Caco-2 (cell line): ENCODE results near the gene PRRC1. TPM values are rescaled to one million over a fixed set of nuclear protein-coding genes. Genes with fewer than 3 reads are reported as not detected.
A peak's percentile ranks its signal among the peaks of the same experiment; 100 is the strongest.

Experiments
- Bru-seq: library from RNA; stranded (reverse); fragments of 400-500 nt; gene quantifications from one replicate; lab custom pipeline; 2021; lab: Mats Ljungman, UMichigan
- BruChase-seq, 2 experiments: library from RNA; stranded (reverse); fragments of 400-500 nt; gene quantifications; one replicate each; lab custom pipeline; 2021; lab: Mats Ljungman, UMichigan
- BruUV-seq: library from RNA; stranded (reverse); fragments of 400-500 nt; replicated peaks from 2 replicates; lab custom pipeline; 2021; lab: Mats Ljungman, UMichigan
- CTCF ChIA-PET: fragments of 300-600 bp; sonication (Branson Sonifier 250); formaldehyde crosslinking; loops from one replicate; lab custom pipeline; 2022; ENCODE audit warnings: antibody characterized with exemption; lab: Charles Lee
- POLR2A ChIA-PET: fragments of 300-600 bp; sonication (Branson Sonifier 250); formaldehyde crosslinking; loops from one replicate; lab custom pipeline; 2022; ENCODE audit warnings: antibody characterized with exemption; lab: Charles Lee
- DNase-seq, 2 experiments: peaks; one replicate each; pipeline versions ENCODE4 v3.0.0 to v3.0.0-alpha.2; 2020 to 2022
- H3K27me3 ChIP-seq: replicated peaks from 2 replicates; pipeline ENCODE4 v1.6.0; 2011; ENCODE audit warnings: low read length; ENCODE audit not compliant: control insufficient read depth, insufficient read depth
- H3K36me3 ChIP-seq: 2 replicates; pipeline ENCODE4 v1.5.1; 2011; ENCODE audit warnings: low read length; ENCODE audit not compliant: control insufficient read depth, insufficient read depth
- H3K4me1 ChIP-seq: fragments of 250-450 bp; sonication (Bioruptor Pico); 2 replicates; pipeline ENCODE4 v1.5.1; 2020; ENCODE audit warnings: mild to moderate bottlenecking
- H3K4me3 ChIP-seq: 2 replicates; pipeline ENCODE4 v1.5.1; 2011; ENCODE audit warnings: low read depth, mild to moderate bottlenecking, control low read depth, low read length
- H3K9me3 ChIP-seq: fragments of 250-450 bp; sonication (Bioruptor Pico); 2 replicates; pipeline ENCODE4 v1.5.1; 2020; ENCODE audit warnings: mild to moderate bottlenecking, moderate library complexity
- H3K27ac Mint-ChIP-seq: one replicate; pipeline ENCODE4 v1.8.0; 2022; ENCODE audit warnings: mixed read lengths; ENCODE audit not compliant: unreplicated experiment
- H3K27me3 Mint-ChIP-seq: one replicate; pipeline ENCODE4 v1.8.0; 2022; ENCODE audit warnings: mixed read lengths; ENCODE audit not compliant: insufficient read depth, unreplicated experiment
- H3K36me3 Mint-ChIP-seq: one replicate; pipeline ENCODE4 v1.8.0; 2022; ENCODE audit warnings: mild to moderate bottlenecking, mixed read lengths; ENCODE audit not compliant: insufficient read depth, unreplicated experiment
- H3K4me1 Mint-ChIP-seq: one replicate; pipeline ENCODE4 v1.8.0; 2022; ENCODE audit warnings: low read depth, mixed read lengths; ENCODE audit not compliant: unreplicated experiment
- H3K4me3 Mint-ChIP-seq: one replicate; pipeline ENCODE4 v1.8.0; 2022; ENCODE audit warnings: mild to moderate bottlenecking, moderate library complexity, mixed read lengths; ENCODE audit not compliant: unreplicated experiment
- H3K9me3 Mint-ChIP-seq: one replicate; pipeline ENCODE4 v1.8.0; 2022; ENCODE audit warnings: mixed read lengths; ENCODE audit not compliant: unreplicated experiment
- CTCF ChIP-seq, 2 experiments: fragments of 200-600 bp in 1 of 2; IDR thresholded peaks; 1 replicate in 1 of 2; 2 replicates in 1 of 2; pipeline versions ENCODE4 v1.5.1 to v1.8.0; 2011 to 2022; ENCODE audit warnings: antibody characterized with exemption in 1 of 2, control low read depth in 1 of 2, inconsistent platforms in 1 of 2, low read depth in 1 of 2, low read length in 1 of 2, mild to moderate bottlenecking in 1 of 2, moderate library complexity in 1 of 2; ENCODE audit not compliant: insufficient read depth in 1 of 2, severe bottlenecking in 1 of 2, unreplicated experiment in 1 of 2
- intact Hi-C: fragments of 100-400 bp; cut with micrococcal nuclease; formaldehyde crosslinking; loops from one replicate; pipeline ENCODE4 v1.10.0; 2022; ENCODE audit not compliant: unreplicated experiment
- long read RNA-seq: library from polyadenylated mRNA; stranded (forward); transcript quantifications from one replicate; pipeline ENCODE4 v2.0.0, GENCODE V29; 2022
- total RNA-seq: library from RNA; stranded (reverse); gene quantifications from 2 replicates; pipeline ENCODE4 v1.2.3, GENCODE V29; 2022

PRRC1 gene
- total RNA-seq (81.0 and 81.7 TPM in 2 replicates), Bru-seq, nascent RNA (percentile 94 among the genes with signal in this experiment), BruChase-seq, experiment 1, labeled RNA remaining after a 2-hour chase (percentile 95 among the genes with signal in this experiment), BruChase-seq, experiment 2, labeled RNA remaining after a 6-hour chase (percentile 93 among the genes with signal in this experiment)
- long read RNA-seq, full-length matches to known transcripts: 69 of 97 reads
- long read RNA-seq, partial matches to known transcripts: 6 of 97 reads
- long read RNA-seq, other reads (novel, unspliced or antisense): 22 of 97 reads

- Mint-ChIP-seq H3K36me3 (peaks cover 35% of the 10 kb centered on the region), H3K4me3 (peak within 1 kb of the TSS; percentile 79), H3K27me3 (no peaks in the 10 kb centered on the region), H3K9me3 (peaks cover 25% of the 10 kb centered on the region), H3K27ac (peak within 1 kb of the TSS; percentile 78), H3K4me1 (peaks cover 13% of the 10 kb centered on the region)
- TF ChIP-seq CTCF (IDR thresholded peaks at IDR 0.05; ENCODE audit: insufficient read depth in 1 of 2, low read depth in 1 of 2, low read length in 1 of 2, severe bottlenecking in 1 of 2, unreplicated experiment in 1 of 2): no peak
- Histone ChIP-seq H3K36me3 (peaks cover 2% of the 10 kb centered on the region; the same call in 1 of the 2 replicates), H3K27me3 (no peaks in the 10 kb centered on the region), H3K9me3 (peaks cover 6% of the 10 kb centered on the region), H3K4me3 (peak within 1 kb of the TSS; percentile 92), H3K4me1 (peaks cover 4% of the 10 kb centered on the region; the same call in 1 of the 2 replicates)
- intact Hi-C loops: loop anchor here (1.0 kb wide), 1 partner anchor 487 kb away; the partner anchor contains the start of gene MARCHF3
- BruUV-seq: no TSS peak
- ChIA-PET CTCF (interaction anchor here (0.5 to 1.2 kb wide), 2 partner anchors 19 to 671 kb away, joined by 3 to 4 read pairs; no protein-coding TSS in a partner anchor), POLR2A (interaction anchor here (0.6 kb wide), 2 partner anchors 64 to 1270 kb away, joined by 3 to 4 read pairs; no protein-coding TSS in a partner anchor)
- peak; percentile 85 to 87 for DNase-seq
Measured at GRCh38 chr5:127517480-127518318, at the start of gene PRRC1. TSS of gene PRRC1 (plus strand) at chr5:127517640. CDS start at chr5:127523480, 5,840 bp downstream.

- Histone ChIP-seq H3K27me3 (no peaks in the 10 kb centered on the region; the same call in 1 of the 2 replicates), H3K4me1 (no peaks in the 10 kb centered on the region), H3K9me3 (no peaks in the 10 kb centered on the region), H3K36me3 (no peaks in the 10 kb centered on the region), H3K4me3 (no peak overlapping the region)
- intact Hi-C loops: no loop called here
- BruUV-seq: no TSS peak
- no peak for DNase-seq
- CTCF ChIA-PET: no interaction called here
- POLR2A ChIA-PET: no interaction called here
- Mint-ChIP-seq H3K36me3 (no peaks in the 10 kb centered on the region), H3K4me1 (no peaks in the 10 kb centered on the region), H3K27me3 (peaks cover 11% of the 10 kb centered on the region), H3K4me3 (no peak overlapping the region), H3K27ac (no peak overlapping the region), H3K9me3 (no peaks in the 10 kb centered on the region)
- TF ChIP-seq CTCF (IDR thresholded peaks at IDR 0.05; ENCODE audit: insufficient read depth in 1 of 2, low read depth in 1 of 2, low read length in 1 of 2, severe bottlenecking in 1 of 2, unreplicated experiment in 1 of 2): no peak
Measured at GRCh38 chr5:127471211-127471610, 46.2 kb upstream of the PRRC1 start.

- Histone ChIP-seq H3K4me3 (no peak overlapping the region), H3K27me3 (no peaks in the 10 kb centered on the region; the same call in 1 of the 2 replicates), H3K4me1 (no peaks in the 10 kb centered on the region), H3K9me3 (no peaks in the 10 kb centered on the region), H3K36me3 (no peaks in the 10 kb centered on the region)
- Mint-ChIP-seq H3K4me1 (no peaks in the 10 kb centered on the region), H3K9me3 (no peaks in the 10 kb centered on the region), H3K27me3 (peaks cover 11% of the 10 kb centered on the region), H3K27ac (no peak overlapping the region), H3K36me3 (no peaks in the 10 kb centered on the region), H3K4me3 (no peak overlapping the region)
- intact Hi-C loops: no loop called here
- no TSS peak for BruUV-seq
- TF ChIP-seq CTCF (IDR thresholded peaks at IDR 0.05; ENCODE audit: insufficient read depth in 1 of 2, low read depth in 1 of 2, low read length in 1 of 2, severe bottlenecking in 1 of 2, unreplicated experiment in 1 of 2): no peak
- DNase-seq: no peak
- ChIA-PET CTCF (no interaction called here), POLR2A (no interaction called here)
Measured at GRCh38 chr5:127472700-127473099, 44.7 kb upstream of the PRRC1 start.
